Stimulated activated CD8-positive, alpha-beta memory T cell treated with anti-CD3 and anti-CD28 coated beads, Interleukin-15, amount 100 ng/mL, for 1 hour (primary cell): ENCODE data around the gene UNC5CL.

Experiments
- DNase-seq: peaks from one replicate; pipeline ENCODE4 v3.0.0-alpha.2; 2020; ENCODE audit warnings: low read depth

The UNC5CL gene

GRCh38 chr6:41062056-41062455 is 23.0 kb upstream of the UNC5CL start:
- DNase-seq, result no peak

GRCh38 chr6:41061196-41061726 is 22.2 kb upstream of the UNC5CL start:
- DNase-seq, result no peak

- no peak for DNase-seq
Observed at GRCh38 chr6:41059556-41059955, 20.5 kb upstream of the UNC5CL start.

GRCh38 chr6:41058783-41059181 is 19.8 kb upstream of the UNC5CL start:
- no peak for DNase-seq

- DNase-seq, result no peak
Observed at GRCh38 chr6:41056768-41057490, 17.9 kb upstream of the UNC5CL start.

GRCh38 chr6:41055149-41055548 is 16.1 kb upstream of the UNC5CL start:
- DNase-seq, result no peak

- no peak for DNase-seq
Observed at GRCh38 chr6:41054511-41054910, 15.5 kb upstream of the UNC5CL start.

GRCh38 chr6:41053041-41053440 is 14.0 kb upstream of the UNC5CL start, which contains the start of gene APOBEC2:
Gene APOBEC2 (plus strand): TSS chr6:41053202. CDS start chr6:41053348, 146 bp downstream.
- no peak for DNase-seq

- DNase-seq, result no peak
Observed at GRCh38 chr6:41051873-41052272, 12.9 kb upstream of the UNC5CL start.

- DNase-seq, result no peak
Observed at GRCh38 chr6:41050536-41050935, 11.5 kb upstream of the UNC5CL start.

GRCh38 chr6:41049955-41050354 is 10.9 kb upstream of the UNC5CL start:
- no peak for DNase-seq

- DNase-seq, result no peak
Observed at GRCh38 chr6:41049521-41049920, 10.5 kb upstream of the UNC5CL start.

GRCh38 chr6:41047745-41048732 is 9.0 kb upstream of the UNC5CL start:
- DNase-seq, result no peak

GRCh38 chr6:41047306-41047705 is 8.3 kb upstream of the UNC5CL start:
- DNase-seq, result no peak

- no peak for DNase-seq
Observed at GRCh38 chr6:41046084-41046483, 7.1 kb upstream of the UNC5CL start.

GRCh38 chr6:41045664-41046063 is 6.6 kb upstream of the UNC5CL start:
- no peak for DNase-seq

- no peak for DNase-seq
Observed at GRCh38 chr6:41043151-41043550, 4.1 kb upstream of the UNC5CL start.

- no peak for DNase-seq
Observed at GRCh38 chr6:41042226-41043055, 3.4 kb upstream of the UNC5CL start, which contains the start of gene TSPO2. Gene TSPO2 (plus strand): TSS chr6:41042467. CDS start chr6:41042986, 519 bp downstream.

GRCh38 chr6:41040940-41041536 is 2.0 kb upstream of the UNC5CL start:
- DNase-seq, result no peak

GRCh38 chr6:41040101-41040939 is 1.3 kb upstream of the UNC5CL start:
- no peak for DNase-seq
